Endothelial cell (in vitro differentiated cells): Measurements from ENCODE around the gene FAM168B. TPM values are rescaled to one million over a fixed set of nuclear protein-coding genes. Genes with fewer than 3 reads are reported as not detected.

ENCODE experiments used
- DNase-seq: peaks from one replicate; pipeline ENCODE4 v3.0.0; 2021; ENCODE audit warnings: low spot score
- H3K27ac Mint-ChIP-seq: one replicate; pipeline ENCODE4 v1.8.0; 2021; ENCODE audit warnings: mixed read lengths, inconsistent platforms; ENCODE audit not compliant: unreplicated experiment
- H3K27me3 Mint-ChIP-seq: one replicate; pipeline ENCODE4 v1.8.0; 2021; ENCODE audit warnings: mild to moderate bottlenecking, moderate library complexity, mixed read lengths, inconsistent platforms; ENCODE audit not compliant: unreplicated experiment
- H3K36me3 Mint-ChIP-seq: one replicate; pipeline ENCODE4 v1.8.0; 2021; ENCODE audit warnings: mild to moderate bottlenecking, low read depth, mixed read lengths, inconsistent platforms; ENCODE audit not compliant: unreplicated experiment
- H3K4me1 Mint-ChIP-seq: one replicate; pipeline ENCODE4 v1.8.0; 2021; ENCODE audit warnings: mild to moderate bottlenecking, mixed read lengths, inconsistent platforms; ENCODE audit not compliant: unreplicated experiment
- H3K4me3 Mint-ChIP-seq: one replicate; pipeline ENCODE4 v1.8.0; 2021; ENCODE audit warnings: mild to moderate bottlenecking, mixed read lengths, inconsistent platforms; ENCODE audit not compliant: unreplicated experiment
- H3K9me3 Mint-ChIP-seq: one replicate; pipeline ENCODE4 v1.8.0; 2021; ENCODE audit warnings: mixed read lengths, inconsistent platforms; ENCODE audit not compliant: unreplicated experiment
- CTCF ChIP-seq: fragments of 200-600 bp; sonication (generic); IDR thresholded peaks from one replicate; pipeline ENCODE4 v1.5.0; 2021; ENCODE audit warnings: antibody characterized with exemption; ENCODE audit not compliant: unreplicated experiment
- total RNA-seq: library from RNA; stranded (reverse); fragmentation: NEBNext Ultra II Directional; extraction: Animal tissue kit (Norgen Biotek cat#: 25700); gene quantifications from one replicate; pipeline ENCODE4 v1.2.1, GENCODE V29; 2021; ENCODE audit not compliant: unreplicated experiment

Gene FAM168B
- total RNA-seq, 1 donor from 2014 or later: 72.0 TPM

GRCh38 chr2:131113566-131114227, 20.4 kb upstream of the FAM168B start:
- no peaks in the 10 kb centered on the region for H3K9me3 Mint-ChIP-seq
- TF ChIP-seq CTCF: no peak
- peaks cover 26% of the 10 kb centered on the region for H3K4me1 Mint-ChIP-seq
- DNase-seq: no peak
- peak overlapping the region; percentile 52 for H3K27ac Mint-ChIP-seq
- no peak overlapping the region for H3K4me3 Mint-ChIP-seq
- H3K27me3 Mint-ChIP-seq: no peaks in the 10 kb centered on the region
- peaks cover 6% of the 10 kb centered on the region for H3K36me3 Mint-ChIP-seq

DNA sequence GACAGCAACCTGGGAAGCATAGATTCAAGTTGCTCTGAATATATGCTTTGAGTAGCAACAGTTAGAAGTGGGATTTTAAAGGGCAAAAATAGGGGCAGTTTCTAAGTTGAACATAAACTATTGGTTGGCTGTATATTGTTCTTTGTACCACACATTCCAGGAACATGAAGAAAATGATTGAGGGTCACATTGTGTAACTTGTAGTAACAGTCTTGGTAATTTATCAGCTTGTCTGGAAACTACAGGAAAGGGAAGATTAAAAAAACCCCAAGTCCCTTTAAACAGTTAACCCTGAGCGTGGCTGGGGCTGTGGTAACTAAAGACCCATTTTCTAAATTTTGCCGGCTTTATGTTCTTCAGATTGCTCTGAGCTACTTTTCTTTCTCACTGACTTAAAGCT, 19.3 kb upstream of the FAM168B start:
- Mint-ChIP-seq H3K27ac (peak overlapping the region; percentile 48), H3K4me3 (no peak overlapping the region), H3K36me3 (peaks cover 6% of the 10 kb centered on the region), H3K4me1 (peaks cover 26% of the 10 kb centered on the region), H3K9me3 (no peaks in the 10 kb centered on the region), H3K27me3 (no peaks in the 10 kb centered on the region)
- no peak for DNase-seq
- TF ChIP-seq CTCF: no peak

- H3K36me3 Mint-ChIP-seq: no peaks in the 10 kb centered on the region
- H3K9me3 Mint-ChIP-seq: no peaks in the 10 kb centered on the region
- peak overlapping the region; percentile 99 for H3K4me3 Mint-ChIP-seq
- peaks cover 29% of the 10 kb centered on the region for H3K4me1 Mint-ChIP-seq
- peaks cover 4% of the 10 kb centered on the region for H3K27me3 Mint-ChIP-seq
- H3K27ac Mint-ChIP-seq: peak overlapping the region; percentile 89
- no peak for TF ChIP-seq CTCF
- DNase-seq: peak; percentile 19
Measured at GRCh38 chr2:131105950-131106801, 12.9 kb upstream of the FAM168B start.

- peak; percentile 97 for DNase-seq
- no peaks in the 10 kb centered on the region for H3K36me3 Mint-ChIP-seq
- H3K4me3 Mint-ChIP-seq: peak within 1 kb of the TSS; percentile 99
- no peaks in the 10 kb centered on the region for H3K9me3 Mint-ChIP-seq
- peak within 1 kb of the TSS; percentile 89 for H3K27ac Mint-ChIP-seq
- peaks cover 4% of the 10 kb centered on the region for H3K27me3 Mint-ChIP-seq
- peaks cover 26% of the 10 kb centered on the region for H3K4me1 Mint-ChIP-seq
- no peak for TF ChIP-seq CTCF
Measured at GRCh38 chr2:131105156-131105949, 12.1 kb upstream of the FAM168B start, which contains the start of gene PLEKHB2. PLEKHB2 (plus strand) TSS chr2:131105336; CDS start chr2:131120942, 15,606 bp downstream.
